ENCODE measurements around the gene AMFR. TPM values are rescaled to one million over a fixed set of nuclear protein-coding genes. Genes with fewer than 3 reads are reported as not detected.

The AMFR gene
- total and polyA plus RNA-seq, 10 of the 15 experiments (the other 5 are each of a cell fraction or from before 2014, with no cell fraction given) = 8.2 to 67.6 (median 28.1) TPM

DNA sequence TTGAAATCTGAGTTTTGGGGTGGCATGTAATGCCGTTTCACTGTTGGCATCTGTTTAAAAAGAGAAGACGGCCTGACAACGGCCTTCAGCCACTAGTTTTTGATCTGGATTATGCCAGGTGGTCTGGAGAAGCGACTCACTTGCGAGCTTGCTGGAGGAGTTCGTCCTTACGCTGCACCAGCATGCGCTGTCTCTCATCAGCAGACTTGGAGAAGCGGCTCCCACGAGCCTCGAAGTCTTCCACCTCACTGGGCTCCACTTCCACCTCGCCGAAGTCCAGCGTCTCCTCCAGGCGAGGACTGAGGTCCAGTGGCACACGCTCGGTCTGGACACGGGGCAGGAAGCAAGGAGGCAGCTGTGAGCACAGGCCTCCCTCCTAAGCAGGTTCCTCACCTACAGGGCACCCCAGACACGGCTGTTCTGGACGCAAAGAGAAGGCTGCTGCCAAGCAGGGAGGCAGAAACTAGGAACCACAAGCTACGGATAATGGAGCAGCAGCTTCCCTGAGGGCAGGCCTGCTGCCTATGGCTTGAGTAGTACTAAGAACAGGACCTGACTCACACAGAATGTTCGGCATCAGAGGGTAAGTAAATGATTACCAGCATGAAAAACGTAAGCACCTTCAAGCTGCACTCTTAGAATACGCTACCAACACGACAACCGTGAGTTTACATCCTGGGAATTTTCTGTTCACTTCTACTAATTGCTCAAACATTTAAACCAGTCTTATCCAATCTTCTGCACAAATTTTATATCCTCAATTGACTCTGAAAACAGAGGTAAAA is 61.4 kb downstream of the AMFR start:
- H3K9me3 ChIP-seq (replicated peaks; ENCODE audit: control insufficient read depth, insufficient read depth, low read length) = no peaks in the 10 kb centered on the region
- ATAC-seq (no peak), FAIRE-seq (no peak), DNase-seq (ENCODE audit: low read depth, low spot score) (no peak)
- CTCF ChIA-PET = no interaction called here
- POLR2A ChIA-PET = no interaction called here
- TF ChIP-seq, protein P1, sequence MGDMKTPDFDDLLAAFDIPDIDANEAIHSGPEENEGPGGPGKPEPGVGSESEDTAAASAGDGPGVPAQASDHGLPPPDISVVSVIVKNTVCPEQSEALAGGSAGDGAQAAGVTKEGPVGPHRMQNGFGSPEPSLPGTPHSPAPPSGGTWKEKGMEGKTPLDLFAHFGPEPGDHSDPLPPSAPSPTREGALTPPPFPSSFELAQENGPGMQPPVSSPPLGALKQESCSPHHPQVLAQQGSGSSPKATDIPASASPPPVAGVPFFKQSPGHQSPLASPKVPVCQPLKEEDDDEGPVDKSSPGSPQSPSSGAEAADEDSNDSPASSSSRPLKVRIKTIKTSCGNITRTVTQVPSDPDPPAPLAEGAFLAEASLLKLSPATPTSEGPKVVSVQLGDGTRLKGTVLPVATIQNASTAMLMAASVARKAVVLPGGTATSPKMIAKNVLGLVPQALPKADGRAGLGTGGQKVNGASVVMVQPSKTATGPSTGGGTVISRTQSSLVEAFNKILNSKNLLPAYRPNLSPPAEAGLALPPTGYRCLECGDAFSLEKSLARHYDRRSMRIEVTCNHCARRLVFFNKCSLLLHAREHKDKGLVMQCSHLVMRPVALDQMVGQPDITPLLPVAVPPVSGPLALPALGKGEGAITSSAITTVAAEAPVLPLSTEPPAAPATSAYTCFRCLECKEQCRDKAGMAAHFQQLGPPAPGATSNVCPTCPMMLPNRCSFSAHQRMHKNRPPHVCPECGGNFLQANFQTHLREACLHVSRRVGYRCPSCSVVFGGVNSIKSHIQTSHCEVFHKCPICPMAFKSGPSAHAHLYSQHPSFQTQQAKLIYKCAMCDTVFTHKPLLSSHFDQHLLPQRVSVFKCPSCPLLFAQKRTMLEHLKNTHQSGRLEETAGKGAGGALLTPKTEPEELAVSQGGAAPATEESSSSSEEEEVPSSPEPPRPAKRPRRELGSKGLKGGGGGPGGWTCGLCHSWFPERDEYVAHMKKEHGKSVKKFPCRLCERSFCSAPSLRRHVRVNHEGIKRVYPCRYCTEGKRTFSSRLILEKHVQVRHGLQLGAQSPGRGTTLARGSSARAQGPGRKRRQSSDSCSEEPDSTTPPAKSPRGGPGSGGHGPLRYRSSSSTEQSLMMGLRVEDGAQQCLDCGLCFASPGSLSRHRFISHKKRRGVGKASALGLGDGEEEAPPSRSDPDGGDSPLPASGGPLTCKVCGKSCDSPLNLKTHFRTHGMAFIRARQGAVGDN (IDR thresholded peaks at IDR 0.05) = no peak
- no peak for TF ChIP-seq YY1 (IDR thresholded peaks at IDR 0.05; ENCODE audit: low read depth, low read length)
- TF ChIP-seq GATAD2B (conservative IDR thresholded peaks at IDR 0.05; ENCODE audit: low read depth) = no peak
- TF ChIP-seq SREBF1 (IDR thresholded peaks at IDR 0.05; ENCODE audit: low read length) = no peak
- BruUV-seq (replicated peaks) = no TSS peak
- H3K4me3 ChIP-seq = no peak overlapping the region
- SMC1A ChIA-PET (ENCODE audit: uncharacterized antibody, unreplicated experiment) = no interaction called here
- no peaks in the 10 kb centered on the region for H3K79me2 ChIP-seq (ENCODE audit: control insufficient read depth, insufficient read depth, low read length)
- RAD21 ChIA-PET (ENCODE audit: unreplicated experiment) = no interaction called here
- H3K36me3 ChIP-seq (ENCODE audit: control insufficient read depth in 2 of 2, insufficient read depth in 2 of 2, low read length in 1 of 2) = peaks cover 10 to 31% of the 10 kb centered on the region in 2 experiments; a peak in 3 of 4 replicates
- H2AFZ ChIP-seq (ENCODE audit: control insufficient read depth, low read depth, low read length) = no peak overlapping the region
- no peaks in the 10 kb centered on the region for H3K27me3 ChIP-seq (replicated peaks in 1 of 2; ENCODE audit: control insufficient read depth in 2 of 2, insufficient read depth in 2 of 2, low read length in 1 of 2)
- H3K27ac ChIP-seq (ENCODE audit: control insufficient read depth, insufficient read depth) = no peak overlapping the region
- no peaks in the 10 kb centered on the region for H4K20me1 ChIP-seq (ENCODE audit: control insufficient read depth, insufficient read depth)
- in situ Hi-C loops (cut with MboI) = no loop called here
- WGBS (ENCODE audit: insufficient coverage, insufficient replicate concordance, low lambda C conversion rate, missing lambda C conversion rate) = 95% methylated on average over 26 of the region's 26 CpGs
- no peaks in the 10 kb centered on the region for H3K4me1 ChIP-seq (ENCODE audit: control insufficient read depth, insufficient read depth, low read length)
- no peak overlapping the region for H3K9ac ChIP-seq (ENCODE audit: control insufficient read depth, insufficient read depth, low read length)
- intact Hi-C loops (cut with micrococcal nuclease; ENCODE audit: unreplicated experiment) = no loop called here
- H3K4me2 ChIP-seq (ENCODE audit: control insufficient read depth, insufficient read depth) = no peak overlapping the region

Measured in GM12878 (cell line).